ENCODE results near the gene ALAS1.

The ALAS1 gene

GRCh38 chr3:52259035-52259434 is 61.1 kb downstream of the ALAS1 start:
- H3K36me3 ChIP-seq (ENCODE audit: control insufficient read depth, insufficient read depth, low read length): peaks cover 97% of the 10 kb centered on the region
- no peak overlapping the region for H3K27ac ChIP-seq (ENCODE audit: low read depth, low read length)
- no peaks in the 10 kb centered on the region for H3K9me3 ChIP-seq (ENCODE audit: control insufficient read depth, insufficient read depth, low read depth, low read length)
- H3K4me3 ChIP-seq (ENCODE audit: low read depth, low read length): no peak overlapping the region
- H3K27me3 ChIP-seq (ENCODE audit: control insufficient read depth, insufficient read depth, low read length): no peaks in the 10 kb centered on the region
- H3K4me1 ChIP-seq (ENCODE audit: control insufficient read depth, insufficient read depth, low read length): no peaks in the 10 kb centered on the region
- H3K9ac ChIP-seq (ENCODE audit: low read length): no peak overlapping the region

GRCh38 chr3:52259448-52259847 is 61.5 kb downstream of the ALAS1 start:
- H3K4me3 ChIP-seq (ENCODE audit: low read depth, low read length): no peak overlapping the region
- H3K4me1 ChIP-seq (ENCODE audit: control insufficient read depth, insufficient read depth, low read length): no peaks in the 10 kb centered on the region
- H3K36me3 ChIP-seq (ENCODE audit: control insufficient read depth, insufficient read depth, low read length): peaks cover 97% of the 10 kb centered on the region
- no peaks in the 10 kb centered on the region for H3K9me3 ChIP-seq (ENCODE audit: control insufficient read depth, insufficient read depth, low read depth, low read length)
- H3K27ac ChIP-seq (ENCODE audit: low read depth, low read length): no peak overlapping the region
- H3K9ac ChIP-seq (ENCODE audit: low read length): no peak overlapping the region
- no peaks in the 10 kb centered on the region for H3K27me3 ChIP-seq (ENCODE audit: control insufficient read depth, insufficient read depth, low read length)

- H3K9ac ChIP-seq (ENCODE audit: low read length): no peak overlapping the region
- no peak overlapping the region for H3K4me3 ChIP-seq (ENCODE audit: low read depth, low read length)
- no peak overlapping the region for H3K27ac ChIP-seq (ENCODE audit: low read depth, low read length)
- no peaks in the 10 kb centered on the region for H3K27me3 ChIP-seq (ENCODE audit: control insufficient read depth, insufficient read depth, low read length)
- peaks cover 96% of the 10 kb centered on the region for H3K36me3 ChIP-seq (ENCODE audit: control insufficient read depth, insufficient read depth, low read length)
- H3K9me3 ChIP-seq (ENCODE audit: control insufficient read depth, insufficient read depth, low read depth, low read length): no peaks in the 10 kb centered on the region
- H3K4me1 ChIP-seq (ENCODE audit: control insufficient read depth, insufficient read depth, low read length): no peaks in the 10 kb centered on the region
Measured at GRCh38 chr3:52262447-52262846, 64.5 kb downstream of the ALAS1 start.

Measured in HUES6 (cell line).